ENCODE results near the gene HACD3.

DNA sequence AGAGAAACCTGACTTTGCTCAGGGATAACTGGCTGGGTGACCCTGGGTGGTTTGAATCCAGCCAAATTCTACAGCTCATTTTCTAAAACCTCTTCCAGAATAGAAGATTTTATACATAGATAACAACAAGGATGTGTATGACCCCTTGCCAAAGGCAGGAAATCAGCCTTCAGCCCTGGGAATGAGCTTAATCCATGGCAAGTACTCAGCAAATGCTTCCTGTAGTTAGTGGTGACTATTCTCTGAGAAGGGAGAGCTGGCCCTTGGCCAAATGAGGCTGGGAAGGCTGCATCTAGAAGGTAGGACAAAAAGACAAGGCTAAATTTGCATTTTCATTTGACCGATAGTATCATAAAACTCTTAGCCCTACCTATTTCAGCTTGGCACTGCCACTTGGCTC is 4.6 kb upstream of the HACD3 start:
- TF ChIP-seq TCF12 (IDR thresholded peaks at IDR 0.05) = no peak
- TF ChIP-seq, protein P1, sequence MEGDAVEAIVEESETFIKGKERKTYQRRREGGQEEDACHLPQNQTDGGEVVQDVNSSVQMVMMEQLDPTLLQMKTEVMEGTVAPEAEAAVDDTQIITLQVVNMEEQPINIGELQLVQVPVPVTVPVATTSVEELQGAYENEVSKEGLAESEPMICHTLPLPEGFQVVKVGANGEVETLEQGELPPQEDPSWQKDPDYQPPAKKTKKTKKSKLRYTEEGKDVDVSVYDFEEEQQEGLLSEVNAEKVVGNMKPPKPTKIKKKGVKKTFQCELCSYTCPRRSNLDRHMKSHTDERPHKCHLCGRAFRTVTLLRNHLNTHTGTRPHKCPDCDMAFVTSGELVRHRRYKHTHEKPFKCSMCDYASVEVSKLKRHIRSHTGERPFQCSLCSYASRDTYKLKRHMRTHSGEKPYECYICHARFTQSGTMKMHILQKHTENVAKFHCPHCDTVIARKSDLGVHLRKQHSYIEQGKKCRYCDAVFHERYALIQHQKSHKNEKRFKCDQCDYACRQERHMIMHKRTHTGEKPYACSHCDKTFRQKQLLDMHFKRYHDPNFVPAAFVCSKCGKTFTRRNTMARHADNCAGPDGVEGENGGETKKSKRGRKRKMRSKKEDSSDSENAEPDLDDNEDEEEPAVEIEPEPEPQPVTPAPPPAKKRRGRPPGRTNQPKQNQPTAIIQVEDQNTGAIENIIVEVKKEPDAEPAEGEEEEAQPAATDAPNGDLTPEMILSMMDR (IDR thresholded peaks at IDR 0.05) = no peak
- TF ChIP-seq POLR2AphosphoS5 (IDR thresholded peaks at IDR 0.05; ENCODE audit: low read depth, low read length) = no peak
- no peak for TF ChIP-seq TAF1 (IDR thresholded peaks at IDR 0.05; ENCODE audit: borderline replicate concordance, low read depth, low read length)
- TF ChIP-seq, protein P2, sequence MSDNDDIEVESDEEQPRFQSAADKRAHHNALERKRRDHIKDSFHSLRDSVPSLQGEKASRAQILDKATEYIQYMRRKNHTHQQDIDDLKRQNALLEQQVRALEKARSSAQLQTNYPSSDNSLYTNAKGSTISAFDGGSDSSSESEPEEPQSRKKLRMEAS (IDR thresholded peaks at IDR 0.05; ENCODE audit: low read depth) = no peak
- TF ChIP-seq, protein P3, sequence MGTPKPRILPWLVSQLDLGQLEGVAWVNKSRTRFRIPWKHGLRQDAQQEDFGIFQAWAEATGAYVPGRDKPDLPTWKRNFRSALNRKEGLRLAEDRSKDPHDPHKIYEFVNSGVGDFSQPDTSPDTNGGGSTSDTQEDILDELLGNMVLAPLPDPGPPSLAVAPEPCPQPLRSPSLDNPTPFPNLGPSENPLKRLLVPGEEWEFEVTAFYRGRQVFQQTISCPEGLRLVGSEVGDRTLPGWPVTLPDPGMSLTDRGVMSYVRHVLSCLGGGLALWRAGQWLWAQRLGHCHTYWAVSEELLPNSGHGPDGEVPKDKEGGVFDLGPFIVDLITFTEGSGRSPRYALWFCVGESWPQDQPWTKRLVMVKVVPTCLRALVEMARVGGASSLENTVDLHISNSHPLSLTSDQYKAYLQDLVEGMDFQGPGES (IDR thresholded peaks at IDR 0.05; ENCODE audit: low read depth, low read length) = no peak
- TF ChIP-seq, protein P4, sequence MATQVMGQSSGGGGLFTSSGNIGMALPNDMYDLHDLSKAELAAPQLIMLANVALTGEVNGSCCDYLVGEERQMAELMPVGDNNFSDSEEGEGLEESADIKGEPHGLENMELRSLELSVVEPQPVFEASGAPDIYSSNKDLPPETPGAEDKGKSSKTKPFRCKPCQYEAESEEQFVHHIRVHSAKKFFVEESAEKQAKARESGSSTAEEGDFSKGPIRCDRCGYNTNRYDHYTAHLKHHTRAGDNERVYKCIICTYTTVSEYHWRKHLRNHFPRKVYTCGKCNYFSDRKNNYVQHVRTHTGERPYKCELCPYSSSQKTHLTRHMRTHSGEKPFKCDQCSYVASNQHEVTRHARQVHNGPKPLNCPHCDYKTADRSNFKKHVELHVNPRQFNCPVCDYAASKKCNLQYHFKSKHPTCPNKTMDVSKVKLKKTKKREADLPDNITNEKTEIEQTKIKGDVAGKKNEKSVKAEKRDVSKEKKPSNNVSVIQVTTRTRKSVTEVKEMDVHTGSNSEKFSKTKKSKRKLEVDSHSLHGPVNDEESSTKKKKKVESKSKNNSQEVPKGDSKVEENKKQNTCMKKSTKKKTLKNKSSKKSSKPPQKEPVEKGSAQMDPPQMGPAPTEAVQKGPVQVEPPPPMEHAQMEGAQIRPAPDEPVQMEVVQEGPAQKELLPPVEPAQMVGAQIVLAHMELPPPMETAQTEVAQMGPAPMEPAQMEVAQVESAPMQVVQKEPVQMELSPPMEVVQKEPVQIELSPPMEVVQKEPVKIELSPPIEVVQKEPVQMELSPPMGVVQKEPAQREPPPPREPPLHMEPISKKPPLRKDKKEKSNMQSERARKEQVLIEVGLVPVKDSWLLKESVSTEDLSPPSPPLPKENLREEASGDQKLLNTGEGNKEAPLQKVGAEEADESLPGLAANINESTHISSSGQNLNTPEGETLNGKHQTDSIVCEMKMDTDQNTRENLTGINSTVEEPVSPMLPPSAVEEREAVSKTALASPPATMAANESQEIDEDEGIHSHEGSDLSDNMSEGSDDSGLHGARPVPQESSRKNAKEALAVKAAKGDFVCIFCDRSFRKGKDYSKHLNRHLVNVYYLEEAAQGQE (IDR thresholded peaks at IDR 0.05; ENCODE audit: low read depth, low read length) = no peak
- no peak for TF ChIP-seq GATA2 (CRISPR knock-in tag; IDR thresholded peaks at IDR 0.05)
- no peak for TF ChIP-seq SIN3A (IDR thresholded peaks at IDR 0.05; ENCODE audit: borderline replicate concordance, low read depth, low read length)

All from SK-N-SH (cell line).